BLaER1 treated with 17β-estradiol and CSF1 and Interleukin-3, amounts not matched to agents 10 nM and 100 nM (cell line): Measurements from ENCODE around the gene ABTB2.

ENCODE experiments used
- H3K27ac ChIP-seq, 11 experiments: shearing (Covaris generic); formaldehyde crosslinking; 2 replicates each; pipeline ENCODE4 v1.8.1; 2022
- H3K27me3 ChIP-seq, 11 experiments: shearing (Covaris generic); formaldehyde crosslinking; 2 replicates each; pipeline ENCODE4 v1.8.1; 2022
- H3K36me3 ChIP-seq, 11 experiments: shearing (Covaris generic); formaldehyde crosslinking; 2 replicates each; pipeline ENCODE4 v1.8.1; 2022
- H3K4me1 ChIP-seq, 10 experiments: shearing (Covaris generic); formaldehyde crosslinking; 2 replicates each; pipeline ENCODE4 v1.8.1; 2022
- H3K4me2 ChIP-seq, 11 experiments: shearing (Covaris generic); formaldehyde crosslinking; 2 replicates each; pipeline ENCODE4 v1.8.1; 2022
- H3K4me3 ChIP-seq, 10 experiments: shearing (Covaris generic); formaldehyde crosslinking; 2 replicates each; pipeline ENCODE4 v1.8.1; 2022
- H3K9ac ChIP-seq, 11 experiments: shearing (Covaris generic); formaldehyde crosslinking; 2 replicates each; pipeline ENCODE4 v1.8.1; 2022
- H3K9me3 ChIP-seq, 11 experiments: shearing (Covaris generic); formaldehyde crosslinking; replicated peaks in 1 of 11; 2 replicates each; pipeline ENCODE4 v1.8.1; 2022
- H4K20me1 ChIP-seq, 11 experiments: shearing (Covaris generic); formaldehyde crosslinking; 2 replicates each; pipeline ENCODE4 v1.8.1; 2022
- Cebpa-rat ChIP-seq, 11 experiments: shearing (Covaris generic); IDR thresholded peaks; 2 replicates each; pipeline ENCODE4 v1.8.1; 2022

Gene ABTB2

DNA sequence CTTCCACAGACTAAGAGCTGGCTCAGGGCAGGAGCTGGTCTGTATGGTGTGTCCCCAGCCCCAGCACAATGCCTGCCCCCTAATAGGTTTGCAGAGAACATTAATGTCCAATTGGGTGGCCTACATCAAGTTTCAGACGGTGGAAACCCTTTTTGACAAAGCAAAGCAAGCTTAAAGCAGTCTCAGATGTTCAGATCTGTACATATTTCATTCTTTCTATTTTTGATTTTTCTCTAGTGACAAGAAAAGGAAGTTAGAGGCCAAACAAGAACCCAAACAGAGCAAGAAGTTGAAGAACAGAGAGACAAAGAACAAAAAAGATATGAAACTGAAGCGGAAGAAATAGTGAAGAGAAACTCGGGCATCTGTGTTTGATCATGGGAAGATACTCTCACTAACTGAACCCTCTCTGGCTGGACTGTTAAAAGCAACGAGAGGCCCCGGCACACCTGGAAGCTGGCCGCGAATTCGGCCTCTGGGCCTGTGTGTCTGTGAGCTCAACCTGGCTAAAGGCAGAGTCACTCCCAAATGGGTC, 211.9 kb downstream of the ABTB2 start:
- no peak for TF ChIP-seq Cebpa-rat (IDR thresholded peaks at IDR 0.05)
- H3K27ac ChIP-seq, result peak overlapping the region in 10 of 11 experiments; percentile 24 to 67 (median 40); a peak in 20 of 22 replicates
- H3K4me2 ChIP-seq, result peak overlapping the region; percentile 23 to 76 (median 62)

DNA sequence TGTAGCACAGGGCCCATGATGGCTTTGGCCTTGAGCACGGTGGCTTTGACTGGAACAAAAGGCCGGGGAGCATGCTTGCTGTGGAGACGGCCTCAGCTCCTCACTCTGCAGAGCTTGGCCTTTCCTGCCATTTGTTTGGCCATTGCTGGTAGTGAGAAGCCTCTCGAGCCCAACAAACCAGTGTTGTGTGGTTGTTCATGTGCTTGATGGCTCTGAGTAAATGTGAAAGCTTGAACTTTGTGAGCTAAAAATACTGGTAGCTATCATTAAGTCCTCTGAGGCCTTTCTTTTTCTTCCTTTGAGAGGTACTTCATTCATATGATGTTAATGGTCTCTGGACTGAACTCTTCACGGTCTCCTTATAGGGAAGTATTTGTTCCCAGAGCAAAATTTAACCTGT, 212.7 kb downstream of the ABTB2 start:
- Histone ChIP-seq H3K4me1 (peaks cover 25 to 53% (median 37%) of the 10 kb centered on the region in 10 experiments), H4K20me1 (peaks cover 0 to 43% (median 4%) of the 10 kb centered on the region in 11 experiments; a peak in 12 of 22 replicates), H3K27ac (peak overlapping the region in 3 of 11 experiments; percentile 21 to 48 (median 36); a peak in 5 of 22 replicates), H3K4me2 (peak overlapping the region; percentile 23 to 76 (median 62)), H3K9me3 (no peaks in the 10 kb centered on the region), H3K4me3 (no peak overlapping the region), H3K36me3 (peaks cover 89 to 100% (median 100%) of the 10 kb centered on the region in 11 experiments), H3K9ac (0 out of 22 replicates have a peak overlapping the region, but pooled peaks of 2 of the 11 experiments have one; percentile 22 to 33), H3K27me3 (no peaks in the 10 kb centered on the region)
- no peak for TF ChIP-seq Cebpa-rat (IDR thresholded peaks at IDR 0.05)

More for the DNA sequence above, 211.9 kb downstream of the ABTB2 start:
- Histone ChIP-seq H3K36me3 (peaks cover 88 to 100% (median 100%) of the 10 kb centered on the region in 11 experiments), H4K20me1 (peaks cover 0 to 47% (median 7%) of the 10 kb centered on the region in 11 experiments; a peak in 11 of 22 replicates), H3K4me3 (no peak overlapping the region), H3K9ac (peak overlapping the region in 10 of 11 experiments; percentile 2 to 49 (median 38); a peak in 13 of 22 replicates), H3K27me3 (no peaks in the 10 kb centered on the region), H3K4me1 (peaks cover 25 to 53% (median 37%) of the 10 kb centered on the region in 10 experiments), H3K9me3 (no peaks in the 10 kb centered on the region)

DNA sequence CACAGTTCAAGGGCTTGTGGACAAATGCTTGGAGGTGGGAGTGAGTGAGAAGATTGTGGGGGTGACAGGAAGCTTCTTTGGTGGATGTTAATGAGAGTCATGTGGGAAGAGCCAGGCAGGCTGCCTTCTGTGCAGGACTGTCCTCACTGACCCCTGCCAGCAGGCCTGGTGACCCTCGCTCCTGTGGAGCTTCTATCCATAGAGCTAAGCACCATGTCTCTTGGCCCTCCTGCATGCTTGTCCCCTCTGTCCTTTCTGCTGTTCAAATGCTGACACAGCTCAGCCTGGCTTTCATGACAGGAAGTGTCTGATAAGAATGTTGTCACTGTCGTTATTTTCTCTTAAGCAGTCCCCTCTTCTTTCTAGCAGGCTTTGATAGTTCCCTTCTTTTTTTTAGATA, 214.8 kb downstream of the ABTB2 start:
- Histone ChIP-seq H3K4me2 (peak overlapping the region in 3 of 11 experiments; percentile 48 to 61 (median 51); a peak in 6 of 22 replicates), H3K36me3 (peaks cover 89 to 100% (median 100%) of the 10 kb centered on the region in 11 experiments), H3K4me3 (no peak overlapping the region), H3K9me3 (no peaks in the 10 kb centered on the region), H4K20me1 (peaks cover 0 to 43% (median 13%) of the 10 kb centered on the region in 11 experiments; a peak in 13 of 22 replicates), H3K27ac (0 out of 22 replicates have a peak overlapping the region, but pooled peaks of 1 of the 11 experiments have one; percentile 6), H3K9ac (peak overlapping the region in 3 of 11 experiments; percentile 2 to 53 (median 44); a peak in 3 of 22 replicates), H3K4me1 (peaks cover 24 to 45% (median 28%) of the 10 kb centered on the region in 10 experiments), H3K27me3 (no peaks in the 10 kb centered on the region)
- no peak for TF ChIP-seq Cebpa-rat (IDR thresholded peaks at IDR 0.05)

DNA sequence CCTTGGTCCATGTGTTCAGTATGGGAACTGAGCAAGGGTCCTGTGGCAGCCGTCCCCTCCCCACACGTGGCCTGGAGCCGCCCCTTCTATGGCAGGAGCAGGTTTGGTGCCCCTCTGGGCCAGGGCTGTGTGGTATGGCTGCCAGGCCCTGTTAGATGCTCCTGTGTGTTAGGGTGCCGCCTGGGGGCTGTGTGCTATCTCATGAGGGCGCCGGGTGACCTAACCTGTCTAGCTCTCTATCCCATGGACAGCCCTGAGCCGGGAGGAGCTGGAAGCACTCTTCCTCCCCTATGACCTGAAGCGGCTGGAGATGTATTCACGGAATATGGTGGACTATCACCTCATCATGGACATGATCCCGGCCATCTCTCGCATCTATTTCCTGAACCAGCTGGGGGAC, 217.7 kb downstream of the ABTB2 start:
- Histone ChIP-seq H3K4me2 (no peak overlapping the region), H3K4me1 (peaks cover 5 to 24% (median 9%) of the 10 kb centered on the region in 10 experiments), H3K36me3 (peaks cover 100% of the 10 kb centered on the region in 11 experiments), H3K9ac (no peak overlapping the region), H3K27ac (no peak overlapping the region), H3K4me3 (no peak overlapping the region), H3K9me3 (no peaks in the 10 kb centered on the region), H4K20me1 (peaks cover 0 to 46% (median 14%) of the 10 kb centered on the region in 11 experiments; a peak in 13 of 22 replicates), H3K27me3 (no peaks in the 10 kb centered on the region)
- no peak for TF ChIP-seq Cebpa-rat (IDR thresholded peaks at IDR 0.05)

DNA sequence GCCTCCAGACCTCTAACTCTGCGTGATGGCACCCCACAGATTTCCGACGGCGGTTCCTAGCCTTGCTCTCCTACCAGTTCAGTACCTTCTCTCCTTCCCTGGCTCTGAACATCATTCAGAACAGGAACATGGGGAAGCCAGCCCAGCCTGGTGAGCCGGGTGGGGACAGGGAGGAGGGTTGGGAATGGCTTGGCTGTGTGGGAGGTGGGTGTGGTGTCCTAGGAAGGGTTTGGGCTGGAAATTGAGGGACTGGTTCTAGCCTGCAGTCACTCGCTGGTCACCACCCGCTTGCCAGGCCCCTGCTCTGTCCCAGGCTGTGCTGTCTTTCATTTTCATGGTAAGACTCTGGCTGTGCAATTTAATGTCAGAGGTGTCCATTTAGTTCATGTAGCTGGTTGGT, 218.5 kb downstream of the ABTB2 start:
- H3K4me1 ChIP-seq, result peaks cover 0 to 16% (median 1%) of the 10 kb centered on the region in 10 experiments; a peak in 14 of 20 replicates
- peaks cover 0 to 46% (median 13%) of the 10 kb centered on the region in 11 experiments; a peak in 13 of 22 replicates for H4K20me1 ChIP-seq
- no peak overlapping the region for H3K4me2 ChIP-seq
- no peak overlapping the region for H3K27ac ChIP-seq
- H3K36me3 ChIP-seq, result peaks cover 100% of the 10 kb centered on the region in 11 experiments
- H3K27me3 ChIP-seq, result no peaks in the 10 kb centered on the region
- no peak overlapping the region for H3K4me3 ChIP-seq
- no peaks in the 10 kb centered on the region for H3K9me3 ChIP-seq
- TF ChIP-seq Cebpa-rat (IDR thresholded peaks at IDR 0.05), result no peak
- H3K9ac ChIP-seq, result no peak overlapping the region

DNA sequence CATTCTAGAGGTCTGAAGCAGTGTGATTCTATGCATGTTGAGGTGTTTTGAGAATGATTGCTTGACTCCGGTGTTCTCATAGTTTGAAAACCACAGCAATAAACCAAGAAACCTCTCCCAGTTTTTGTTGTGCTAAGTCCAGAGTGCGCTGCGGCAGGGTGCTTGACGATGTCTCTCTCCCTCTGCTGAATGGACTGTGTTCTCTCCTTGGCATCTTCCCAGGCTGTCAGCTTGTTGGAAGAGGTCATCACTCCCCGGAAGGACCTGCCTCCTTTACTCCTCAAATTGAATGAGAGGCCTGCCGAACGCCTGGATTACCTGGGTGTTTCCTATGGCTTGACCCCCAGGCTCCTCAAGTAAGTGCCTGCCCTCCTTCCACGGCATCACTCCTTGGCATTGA, 221.4 kb downstream of the ABTB2 start:
- Histone ChIP-seq H3K36me3 (peaks cover 97 to 100% (median 100%) of the 10 kb centered on the region in 11 experiments), H3K27ac (no peak overlapping the region)

DNA sequence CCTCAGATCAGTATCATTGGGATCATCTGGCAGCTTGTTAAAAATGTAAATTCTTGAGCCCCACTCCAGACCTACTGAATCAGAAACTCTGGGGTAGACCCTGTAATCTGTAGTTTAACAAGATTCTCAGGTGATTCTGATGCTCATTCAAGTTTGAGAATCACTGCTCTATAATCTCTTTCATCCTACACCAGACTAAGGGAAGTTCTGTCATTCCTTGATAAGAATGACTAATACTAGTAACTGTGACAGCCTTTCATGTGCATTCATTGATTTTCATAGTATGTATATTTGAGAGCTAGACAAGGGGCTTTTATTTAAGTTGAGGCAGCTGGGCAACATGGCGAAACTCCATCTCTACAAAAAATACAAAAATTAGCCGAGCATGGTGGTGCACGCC, 222.4 kb downstream of the ABTB2 start:
- Histone ChIP-seq H4K20me1 (peaks cover 0 to 54% (median 19%) of the 10 kb centered on the region in 11 experiments; a peak in 14 of 22 replicates), H3K4me1 (no peaks in the 10 kb centered on the region), H3K27ac (no peak overlapping the region), H3K4me3 (no peak overlapping the region), H3K27me3 (no peaks in the 10 kb centered on the region), H3K9me3 (no peaks in the 10 kb centered on the region), H3K4me2 (no peak overlapping the region), H3K36me3 (peaks cover 97 to 100% (median 100%) of the 10 kb centered on the region in 11 experiments), H3K9ac (no peak overlapping the region)
- TF ChIP-seq Cebpa-rat (IDR thresholded peaks at IDR 0.05), result no peak

More for the DNA sequence above, 221.4 kb downstream of the ABTB2 start:
- no peaks in the 10 kb centered on the region for H3K9me3 ChIP-seq
- H3K9ac ChIP-seq, result no peak overlapping the region
- peaks cover 0 to 51% (median 13%) of the 10 kb centered on the region in 11 experiments; a peak in 13 of 22 replicates for H4K20me1 ChIP-seq
- H3K4me1 ChIP-seq, result no peaks in the 10 kb centered on the region
- H3K4me2 ChIP-seq, result no peak overlapping the region
- TF ChIP-seq Cebpa-rat (IDR thresholded peaks at IDR 0.05), result no peak
- H3K27me3 ChIP-seq, result no peaks in the 10 kb centered on the region
- no peak overlapping the region for H3K4me3 ChIP-seq

DNA sequence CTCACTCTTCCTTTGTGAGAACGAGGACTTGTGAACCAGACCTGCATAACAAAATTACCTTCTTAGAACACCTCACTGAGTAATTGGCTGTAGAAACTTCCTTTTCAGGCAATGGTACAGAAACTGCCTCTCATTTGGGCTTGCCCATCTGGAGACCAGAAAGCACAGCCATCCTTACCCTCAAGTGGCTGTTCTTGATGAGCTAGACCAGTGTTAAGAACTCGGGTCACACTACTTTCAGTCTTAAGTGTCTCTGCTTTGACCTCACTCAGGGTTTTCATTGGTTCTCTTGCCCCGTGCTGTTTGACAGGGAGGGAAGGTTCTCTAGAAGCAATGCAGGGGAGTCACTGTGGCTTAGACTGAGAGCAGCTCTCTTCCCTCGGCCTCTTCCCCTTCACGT, 223.0 kb downstream of the ABTB2 start:
- H3K9me3 ChIP-seq, result no peaks in the 10 kb centered on the region
- H3K4me1 ChIP-seq, result no peaks in the 10 kb centered on the region
- peaks cover 0 to 54% (median 17%) of the 10 kb centered on the region in 11 experiments; a peak in 14 of 22 replicates for H4K20me1 ChIP-seq
- H3K4me2 ChIP-seq, result no peak overlapping the region
- no peak overlapping the region for H3K27ac ChIP-seq
- TF ChIP-seq Cebpa-rat (IDR thresholded peaks at IDR 0.05), result no peak
- H3K36me3 ChIP-seq, result peaks cover 97 to 100% (median 100%) of the 10 kb centered on the region in 11 experiments
- no peaks in the 10 kb centered on the region for H3K27me3 ChIP-seq
- H3K9ac ChIP-seq, result 0 out of 22 replicates have a peak overlapping the region, but pooled peaks of 1 of the 11 experiments have one; percentile 2
- no peak overlapping the region for H3K4me3 ChIP-seq

DNA sequence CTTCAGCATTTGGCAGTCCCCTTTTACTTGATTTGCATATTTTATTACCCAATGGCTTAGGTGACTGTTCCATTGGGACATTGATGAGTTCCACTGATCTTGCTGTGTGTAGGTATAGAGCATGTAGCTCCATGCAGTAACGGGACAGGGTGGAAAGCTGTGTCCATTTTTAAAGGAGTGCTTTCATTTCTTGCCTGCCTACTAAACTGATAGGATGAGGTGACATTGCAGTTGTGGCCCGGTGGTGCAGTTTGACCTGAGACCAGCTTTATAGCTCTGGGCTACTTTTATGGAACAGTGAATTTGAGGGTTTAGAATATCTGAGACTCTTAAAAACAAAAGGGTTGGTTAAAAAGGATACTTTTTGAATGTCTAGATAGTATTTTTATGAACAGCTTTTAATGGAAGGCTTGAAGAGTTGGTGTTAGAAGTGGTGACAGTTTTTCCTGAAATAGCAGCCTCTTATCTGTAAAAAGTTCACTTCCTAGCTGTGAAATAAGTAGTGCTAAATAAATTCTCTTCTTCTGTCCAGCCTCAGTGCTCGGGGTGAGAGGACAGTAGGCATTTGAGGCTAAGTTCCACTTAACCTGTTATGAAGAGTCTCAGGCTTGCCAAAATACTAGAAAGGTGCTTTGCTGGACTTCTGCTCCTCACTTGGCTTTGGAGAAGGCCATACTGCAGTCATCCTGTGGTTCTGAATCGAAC, 225.4 kb downstream of the ABTB2 start:
- H3K4me1 ChIP-seq, result peaks cover 0 to 3% (median 0%) of the 10 kb centered on the region in 10 experiments; a peak in 5 of 20 replicates

More for the DNA sequence above, 225.4 kb downstream of the ABTB2 start:
- no peaks in the 10 kb centered on the region for H3K27me3 ChIP-seq
- TF ChIP-seq Cebpa-rat (IDR thresholded peaks at IDR 0.05), result no peak
- H3K36me3 ChIP-seq, result peaks cover 94 to 100% (median 100%) of the 10 kb centered on the region in 11 experiments
- H3K4me2 ChIP-seq, result no peak overlapping the region
- no peak overlapping the region for H3K4me3 ChIP-seq
- H3K27ac ChIP-seq, result no peak overlapping the region
- H4K20me1 ChIP-seq, result peaks cover 0 to 32% (median 7%) of the 10 kb centered on the region in 11 experiments; a peak in 11 of 22 replicates
- H3K9ac ChIP-seq, result no peak overlapping the region
- H3K9me3 ChIP-seq, result peaks cover 0 to 15% (median 3%) of the 10 kb centered on the region in 11 experiments; a peak in 7 of 22 replicates
